SK-N-MC (cell line): ENCODE data around the gene TARBP2.

Experiments used
- EZH2 ChIP-seq: fragments of 200-600 bp; sonication (generic); IDR thresholded peaks from one replicate; pipeline ENCODE4 v1.6.1; 2017; ENCODE audit warnings: antibody characterized with exemption
- FOXP2 ChIP-seq: optimal IDR thresholded peaks from 2 replicates; pipeline ENCODE3; 2011; ENCODE audit warnings: mild to moderate bottlenecking, moderate library complexity; ENCODE audit not compliant: insufficient read depth; ENCODE audit errors: extremely low read length, control extremely low read depth
- POLR2AphosphoS5 ChIP-seq: IDR thresholded peaks from 2 replicates; pipeline ENCODE4 v1.6.1; 2012; ENCODE audit warnings: mild to moderate bottlenecking, low read depth, low read length, borderline replicate concordance

DNA sequence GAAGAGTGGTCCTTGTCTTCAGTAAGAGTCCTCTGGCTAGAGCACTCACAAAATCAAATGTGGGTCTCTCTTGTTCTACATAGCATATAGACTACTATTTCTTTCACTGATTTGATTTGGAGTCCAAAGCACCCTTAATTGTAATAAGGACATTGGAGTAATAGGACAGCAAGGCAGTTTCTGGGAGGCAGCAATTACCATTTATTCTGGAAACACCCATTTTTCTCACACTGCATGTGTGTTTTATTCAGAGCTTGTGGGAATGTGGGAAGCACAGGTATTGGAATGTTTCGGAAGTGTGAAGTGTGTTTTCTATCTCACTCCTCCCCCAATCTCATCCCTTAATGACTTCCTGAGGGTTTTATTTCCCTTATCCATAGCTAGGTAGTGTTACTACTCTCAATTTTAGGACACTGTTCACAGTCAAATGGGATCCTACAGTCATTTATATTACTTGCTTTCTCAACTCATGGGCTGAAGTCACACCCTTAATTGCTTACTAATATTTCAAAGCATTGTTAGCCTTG, 29.0 kb upstream of the TARBP2 start:
- TF ChIP-seq POLR2AphosphoS5 (no peak), EZH2 (no peak), FOXP2 (no peak)
